ENCODE results near the gene SH3PXD2A. TPM values are rescaled to one million over a fixed set of nuclear protein-coding genes. Genes with fewer than 3 reads are reported as not detected.

The SH3PXD2A gene
- total and polyA plus RNA-seq, 2 experiments from 2014 or later = 1.8 to 5.0 TPM

GRCh38 chr10:103839519-103839871, 15.9 kb downstream of the SH3PXD2A start (continued):
- TF ChIP-seq, protein P1, sequence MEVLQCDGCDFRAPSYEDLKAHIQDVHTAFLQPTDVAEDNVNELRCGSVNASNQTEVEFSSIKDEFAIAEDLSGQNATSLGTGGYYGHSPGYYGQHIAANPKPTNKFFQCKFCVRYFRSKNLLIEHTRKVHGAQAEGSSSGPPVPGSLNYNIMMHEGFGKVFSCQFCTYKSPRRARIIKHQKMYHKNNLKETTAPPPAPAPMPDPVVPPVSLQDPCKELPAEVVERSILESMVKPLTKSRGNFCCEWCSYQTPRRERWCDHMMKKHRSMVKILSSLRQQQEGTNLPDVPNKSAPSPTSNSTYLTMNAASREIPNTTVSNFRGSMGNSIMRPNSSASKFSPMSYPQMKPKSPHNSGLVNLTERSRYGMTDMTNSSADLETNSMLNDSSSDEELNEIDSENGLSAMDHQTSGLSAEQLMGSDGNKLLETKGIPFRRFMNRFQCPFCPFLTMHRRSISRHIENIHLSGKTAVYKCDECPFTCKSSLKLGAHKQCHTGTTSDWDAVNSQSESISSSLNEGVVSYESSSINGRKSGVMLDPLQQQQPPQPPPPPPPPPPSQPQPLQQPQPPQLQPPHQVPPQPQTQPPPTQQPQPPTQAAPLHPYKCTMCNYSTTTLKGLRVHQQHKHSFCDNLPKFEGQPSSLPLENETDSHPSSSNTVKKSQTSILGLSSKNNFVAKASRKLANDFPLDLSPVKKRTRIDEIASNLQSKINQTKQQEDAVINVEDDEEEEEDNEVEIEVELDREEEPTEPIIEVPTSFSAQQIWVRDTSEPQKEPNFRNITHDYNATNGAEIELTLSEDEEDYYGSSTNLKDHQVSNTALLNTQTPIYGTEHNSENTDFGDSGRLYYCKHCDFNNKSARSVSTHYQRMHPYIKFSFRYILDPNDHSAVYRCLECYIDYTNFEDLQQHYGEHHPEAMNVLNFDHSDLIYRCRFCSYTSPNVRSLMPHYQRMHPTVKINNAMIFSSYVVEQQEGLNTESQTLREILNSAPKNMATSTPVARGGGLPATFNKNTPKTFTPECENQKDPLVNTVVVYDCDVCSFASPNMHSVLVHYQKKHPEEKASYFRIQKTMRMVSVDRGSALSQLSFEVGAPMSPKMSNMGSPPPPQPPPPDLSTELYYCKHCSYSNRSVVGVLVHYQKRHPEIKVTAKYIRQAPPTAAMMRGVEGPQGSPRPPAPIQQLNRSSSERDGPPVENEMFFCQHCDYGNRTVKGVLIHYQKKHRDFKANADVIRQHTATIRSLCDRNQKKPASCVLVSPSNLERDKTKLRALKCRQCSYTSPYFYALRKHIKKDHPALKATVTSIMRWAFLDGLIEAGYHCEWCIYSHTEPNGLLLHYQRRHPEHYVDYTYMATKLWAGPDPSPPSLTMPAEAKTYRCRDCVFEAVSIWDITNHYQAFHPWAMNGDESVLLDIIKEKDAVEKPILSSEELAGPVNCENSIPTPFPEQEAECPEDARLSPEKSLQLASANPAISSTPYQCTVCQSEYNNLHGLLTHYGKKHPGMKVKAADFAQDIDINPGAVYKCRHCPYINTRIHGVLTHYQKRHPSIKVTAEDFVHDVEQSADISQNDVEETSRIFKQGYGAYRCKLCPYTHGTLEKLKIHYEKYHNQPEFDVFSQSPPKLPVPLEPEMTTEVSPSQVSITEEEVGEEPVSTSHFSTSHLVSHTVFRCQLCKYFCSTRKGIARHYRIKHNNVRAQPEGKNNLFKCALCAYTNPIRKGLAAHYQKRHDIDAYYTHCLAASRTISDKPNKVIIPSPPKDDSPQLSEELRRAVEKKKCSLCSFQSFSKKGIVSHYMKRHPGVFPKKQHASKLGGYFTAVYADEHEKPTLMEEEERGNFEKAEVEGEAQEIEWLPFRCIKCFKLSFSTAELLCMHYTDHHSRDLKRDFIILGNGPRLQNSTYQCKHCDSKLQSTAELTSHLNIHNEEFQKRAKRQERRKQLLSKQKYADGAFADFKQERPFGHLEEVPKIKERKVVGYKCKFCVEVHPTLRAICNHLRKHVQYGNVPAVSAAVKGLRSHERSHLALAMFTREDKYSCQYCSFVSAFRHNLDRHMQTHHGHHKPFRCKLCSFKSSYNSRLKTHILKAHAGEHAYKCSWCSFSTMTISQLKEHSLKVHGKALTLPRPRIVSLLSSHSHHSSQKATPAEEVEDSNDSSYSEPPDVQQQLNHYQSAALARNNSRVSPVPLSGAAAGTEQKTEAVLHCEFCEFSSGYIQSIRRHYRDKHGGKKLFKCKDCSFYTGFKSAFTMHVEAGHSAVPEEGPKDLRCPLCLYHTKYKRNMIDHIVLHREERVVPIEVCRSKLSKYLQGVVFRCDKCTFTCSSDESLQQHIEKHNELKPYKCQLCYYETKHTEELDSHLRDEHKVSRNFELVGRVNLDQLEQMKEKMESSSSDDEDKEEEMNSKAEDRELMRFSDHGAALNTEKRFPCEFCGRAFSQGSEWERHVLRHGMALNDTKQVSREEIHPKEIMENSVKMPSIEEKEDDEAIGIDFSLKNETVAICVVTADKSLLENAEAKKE (CRISPR knock-in tag; IDR thresholded peaks at IDR 0.05) = no peak
- no peak for TF ChIP-seq ZNF114 (CRISPR knock-in tag; IDR thresholded peaks at IDR 0.05)
- no peak for TF ChIP-seq STAT1 (IDR thresholded peaks at IDR 0.05; ENCODE audit: unreplicated experiment)
- TF ChIP-seq POLR2AphosphoS5 (IDR thresholded peaks at IDR 0.05; ENCODE audit: low read depth) = no peak
- TF ChIP-seq ZNF331 (CRISPR knock-in tag; IDR thresholded peaks at IDR 0.05; ENCODE audit: low read depth) = no peak
- no peak for TF ChIP-seq EZH2phosphoT487 (IDR thresholded peaks at IDR 0.05; ENCODE audit: unreplicated experiment)
- no peak for TF ChIP-seq EZH2 (IDR thresholded peaks at IDR 0.05; ENCODE audit: low read depth, unreplicated experiment)
- no peak for TF ChIP-seq ETS1 (IDR thresholded peaks at IDR 0.05)
- TF ChIP-seq NANOG (IDR thresholded peaks at IDR 0.05; ENCODE audit: borderline replicate concordance) = no peak
